ENCODE data around the gene SNX25.
"Not testable (repeated sequence)": the region's sequence is repeated elsewhere in the genome, so short reads cannot be mapped to it uniquely, and the experiment has no call there.

SNX25 gene

DNA sequence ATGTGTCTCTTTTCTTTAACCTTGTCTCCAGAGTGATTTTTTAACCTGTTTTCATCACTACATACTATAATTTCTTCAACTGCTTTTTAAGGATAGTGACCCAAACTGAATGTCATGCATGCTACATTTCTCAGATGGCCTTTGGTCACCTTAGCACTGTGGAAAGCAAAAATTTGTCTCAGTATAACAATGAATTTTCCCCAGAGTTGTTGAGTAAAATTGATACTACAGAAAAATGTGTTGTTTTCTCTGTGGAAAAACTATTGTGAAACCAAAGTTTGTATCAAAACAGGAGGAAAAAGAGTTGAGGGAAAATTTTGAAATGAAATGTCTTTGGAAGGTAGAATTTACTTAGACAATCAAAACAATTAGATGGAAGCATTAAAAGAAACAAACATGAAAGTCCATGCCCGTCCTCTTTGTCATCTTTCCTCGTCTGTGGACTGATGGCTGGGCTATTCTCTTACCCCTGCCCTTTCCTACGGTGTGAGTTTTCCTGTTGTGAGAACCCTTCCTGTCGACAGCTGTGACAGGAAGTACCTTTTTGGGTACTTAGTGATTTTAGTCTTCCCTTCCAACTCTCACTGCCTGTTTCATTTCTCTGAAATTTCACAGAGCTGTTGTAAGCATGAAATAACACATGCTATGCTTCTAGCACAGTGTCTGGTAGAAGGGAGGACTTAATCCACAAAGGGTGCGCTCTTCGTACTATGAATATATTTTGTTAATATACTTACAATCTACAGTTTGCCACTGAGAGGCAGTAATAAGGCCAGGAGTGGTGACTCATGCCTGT is 135.5 kb downstream of the SNX25 start:
- DNase-seq (ENCODE audit: low spot score), result no peak

DNA sequence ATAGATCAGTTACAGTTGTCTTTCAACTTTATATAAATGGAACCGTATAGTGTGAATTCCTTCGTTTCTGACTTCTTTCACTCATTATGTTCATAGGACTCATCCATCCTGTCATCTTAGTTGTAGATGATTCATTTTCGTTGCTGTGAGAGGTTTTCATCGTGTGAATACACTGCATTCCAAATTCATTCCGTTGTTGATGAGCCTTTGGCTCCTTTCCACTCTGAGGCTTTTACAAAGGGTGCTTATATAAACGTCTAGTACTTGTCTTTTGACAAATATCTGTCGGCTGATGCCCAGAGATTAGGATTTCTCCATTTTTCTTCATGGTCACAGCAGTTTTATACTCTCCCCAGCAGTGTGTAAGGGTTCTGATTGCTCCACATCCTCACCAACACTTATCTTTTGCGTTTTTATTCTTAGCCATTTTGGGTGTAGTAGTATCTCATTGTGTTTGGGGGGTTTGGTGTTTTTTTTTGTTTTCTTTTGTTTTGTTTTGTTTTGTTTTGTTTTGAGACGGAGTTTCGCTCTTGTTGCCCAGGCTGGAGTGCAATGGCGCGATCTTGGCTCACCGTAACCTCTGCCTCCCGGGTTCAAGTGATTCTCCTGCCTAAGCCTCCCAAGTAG is 137.7 kb downstream of the SNX25 start:
- peak; percentile 6 for DNase-seq (ENCODE audit: low spot score)

- no peak for DNase-seq (ENCODE audit: low spot score)
These were observed 142.3 kb downstream of the SNX25 start for GRCh38 chr4:185351691-185352090.

GRCh38 chr4:185352202-185352601 is 142.8 kb downstream of the SNX25 start:
- no peak for DNase-seq (ENCODE audit: low spot score)

DNA sequence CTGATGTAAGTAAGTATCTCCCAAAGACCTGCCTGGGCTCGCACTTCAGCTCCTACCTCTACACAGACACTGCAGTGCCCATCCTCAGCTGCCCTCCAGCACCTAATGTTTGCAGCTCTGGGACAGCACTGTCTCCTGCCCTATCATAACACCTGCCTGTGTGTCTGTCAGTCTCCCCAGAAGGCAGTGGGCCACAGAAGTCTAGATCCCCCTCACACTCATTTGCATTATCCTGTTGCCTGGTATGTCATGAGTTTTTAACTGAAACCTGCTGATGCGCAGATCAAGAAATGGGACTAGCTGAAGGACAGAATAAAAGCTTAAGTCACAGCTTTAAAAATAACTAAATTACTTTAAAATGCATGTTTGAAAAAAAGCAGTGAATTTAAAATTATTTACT is 143.3 kb downstream of the SNX25 start:
- no peak for DNase-seq (ENCODE audit: low spot score)

DNA sequence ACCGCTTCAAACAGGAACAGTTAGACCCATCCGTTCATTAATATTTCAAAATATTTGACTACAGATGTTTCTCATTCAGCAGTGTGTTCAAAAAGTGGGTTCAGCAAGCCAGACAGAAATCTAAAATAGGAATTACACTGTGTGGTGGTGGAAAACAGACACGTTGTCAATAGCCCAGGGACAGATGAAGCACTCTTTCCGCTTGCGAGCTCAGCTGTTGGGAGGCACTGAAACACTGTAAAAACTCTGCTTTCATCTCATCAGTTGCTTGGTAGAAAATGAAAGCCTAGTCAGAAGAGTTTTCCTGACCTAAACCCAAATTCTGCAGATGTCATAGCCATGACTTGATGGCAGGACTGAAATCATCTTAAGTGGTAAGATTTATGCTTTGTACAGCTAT is 147.8 kb downstream of the SNX25 start:
- DNase-seq (ENCODE audit: low spot score), result peak; percentile 11

DNA sequence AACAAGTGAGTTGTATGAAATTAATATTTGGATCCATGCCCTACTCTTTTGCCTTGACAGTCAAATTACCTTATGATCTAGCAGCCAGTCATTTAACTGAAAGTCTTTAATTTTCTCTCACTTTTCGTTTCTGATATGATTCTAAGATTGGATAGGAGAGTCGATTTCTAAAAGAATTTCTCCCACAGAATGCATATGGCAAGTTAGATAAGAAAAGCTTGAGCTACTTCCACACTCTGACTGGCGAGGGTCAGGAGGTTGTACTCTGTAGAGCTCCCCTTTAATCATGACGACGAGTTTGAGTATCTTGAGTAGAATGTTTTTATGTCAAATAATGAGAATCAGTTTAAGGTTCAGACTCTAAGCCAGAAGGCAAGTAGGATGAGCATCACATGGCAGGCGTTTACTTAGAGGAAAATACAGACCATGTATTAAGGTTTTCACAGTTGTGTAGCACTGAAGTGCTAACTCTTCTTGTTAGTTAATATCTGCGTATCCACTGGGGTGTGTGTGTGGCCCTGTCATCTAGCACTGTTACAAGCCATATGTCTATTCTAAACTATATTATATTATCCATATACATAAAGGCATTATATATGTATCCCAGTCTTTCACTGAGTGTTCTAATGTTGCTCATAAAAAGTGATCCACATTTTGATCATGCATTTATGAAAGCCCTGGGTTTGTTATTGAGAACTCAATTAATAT is 148.5 kb downstream of the SNX25 start:
- DNase-seq (ENCODE audit: low spot score), result no peak

DNA sequence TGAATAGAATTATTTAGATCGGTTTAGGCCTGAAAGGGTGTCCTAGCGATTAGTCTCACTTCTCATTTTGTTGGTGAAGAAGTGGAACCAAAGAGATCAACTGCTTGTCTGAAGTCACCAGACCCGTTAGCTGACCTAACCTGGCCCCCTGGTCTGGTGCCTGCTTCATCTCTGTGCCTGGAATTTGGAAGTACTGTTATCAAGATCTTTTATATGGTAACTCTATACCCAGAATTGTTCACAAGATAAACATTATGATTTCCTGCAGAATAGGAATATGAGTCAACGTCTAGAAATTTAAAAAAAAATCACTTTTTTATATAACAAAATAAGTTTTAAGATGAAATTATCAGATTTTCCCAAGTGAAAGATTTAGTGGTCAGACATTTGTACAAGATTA is 149.1 kb downstream of the SNX25 start:
- DNase-seq (ENCODE audit: low spot score), result peak; percentile 6

DNA sequence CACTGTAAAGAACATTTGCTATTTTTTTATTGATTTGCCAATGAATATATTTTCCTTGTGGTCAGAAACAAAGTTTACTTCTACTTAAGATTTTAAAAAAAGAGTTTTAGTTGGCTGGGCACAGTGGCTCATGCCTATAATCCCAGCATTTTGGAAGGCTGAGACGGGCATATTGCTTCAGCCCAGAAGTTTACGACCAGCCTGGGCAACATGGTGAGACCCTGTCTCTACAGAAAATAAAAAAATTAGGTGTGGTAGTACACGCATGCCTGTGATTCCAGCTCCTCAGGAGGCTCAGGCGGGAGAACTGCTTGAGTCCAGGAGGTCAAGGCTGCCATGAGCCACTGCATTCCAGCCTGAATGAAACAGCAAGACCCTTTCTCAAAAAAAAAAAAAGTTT is 149.6 kb downstream of the SNX25 start:
- DNase-seq (ENCODE audit: low spot score), result no peak

- DNase-seq (ENCODE audit: low spot score), result no peak
These were observed 150.5 kb downstream of the SNX25 start for GRCh38 chr4:185359767-185360446.

- no peak for DNase-seq (ENCODE audit: low spot score)
These were observed 152.5 kb downstream of the SNX25 start for GRCh38 chr4:185361872-185362271.

DNA sequence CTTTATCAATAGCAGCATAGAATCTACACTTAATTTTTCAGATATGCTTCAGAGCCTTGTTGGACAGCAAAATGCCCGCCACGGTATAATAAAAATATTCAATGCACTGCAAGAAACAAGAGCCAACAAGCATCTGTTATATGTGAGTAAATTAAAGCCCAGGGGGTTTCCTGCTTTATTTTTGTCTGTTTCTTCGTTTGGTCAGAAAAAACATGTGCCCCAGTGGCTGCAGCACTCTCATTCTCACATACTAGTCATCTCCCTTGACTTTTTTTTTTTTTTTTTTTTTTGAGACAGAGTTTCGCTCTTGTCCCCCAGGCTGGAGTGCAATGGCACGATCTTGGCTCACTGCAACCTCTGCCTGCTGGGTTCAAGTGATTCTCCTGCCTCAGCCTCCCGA is 153.2 kb downstream of the SNX25 start:
- not testable (repeated sequence) for DNase-seq (ENCODE audit: low spot score)

DNA sequence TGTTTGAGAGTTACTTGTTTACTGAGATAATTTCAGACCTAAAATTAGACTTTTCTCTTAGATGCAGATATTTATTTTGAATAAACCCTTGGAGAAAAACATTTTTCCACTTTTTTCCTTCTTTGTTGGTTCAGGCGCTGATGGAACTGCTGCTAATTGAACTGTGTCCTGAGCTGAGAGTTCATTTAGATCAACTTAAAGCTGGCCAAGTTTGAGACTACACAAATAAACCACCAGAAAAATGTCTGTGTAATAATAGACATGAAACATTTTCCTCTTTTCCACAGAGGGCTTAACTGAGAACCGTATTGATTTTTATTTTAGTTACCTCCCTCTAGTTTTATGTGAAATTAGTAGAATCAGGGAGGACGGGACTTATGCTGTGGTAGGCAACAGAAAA is 153.9 kb downstream of the SNX25 start:
- DNase-seq (ENCODE audit: low spot score), result no peak

GRCh38 chr4:185364886-185365285 is 155.5 kb downstream of the SNX25 start:
- no peak for DNase-seq (ENCODE audit: low spot score)

DNA sequence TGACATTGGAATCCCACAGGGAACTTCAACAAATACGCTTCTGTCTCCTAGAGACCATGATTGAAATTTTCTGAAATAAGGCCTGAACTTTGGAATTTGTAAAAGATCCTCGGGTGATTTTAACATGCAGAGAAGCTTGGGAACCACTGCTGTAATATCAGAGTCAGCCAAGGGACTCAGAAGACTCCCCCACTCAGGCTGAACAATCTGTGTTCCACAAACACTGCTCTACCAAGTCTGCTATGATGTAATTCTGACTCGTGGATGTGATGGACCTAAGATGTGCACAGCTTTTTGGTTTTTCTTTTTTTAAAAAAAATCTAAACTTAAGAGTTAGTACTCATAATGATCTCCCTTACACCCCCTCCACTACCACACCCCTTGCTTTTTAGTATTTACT is 160.3 kb downstream of the SNX25 start:
- no peak for DNase-seq (ENCODE audit: low spot score)

DNA sequence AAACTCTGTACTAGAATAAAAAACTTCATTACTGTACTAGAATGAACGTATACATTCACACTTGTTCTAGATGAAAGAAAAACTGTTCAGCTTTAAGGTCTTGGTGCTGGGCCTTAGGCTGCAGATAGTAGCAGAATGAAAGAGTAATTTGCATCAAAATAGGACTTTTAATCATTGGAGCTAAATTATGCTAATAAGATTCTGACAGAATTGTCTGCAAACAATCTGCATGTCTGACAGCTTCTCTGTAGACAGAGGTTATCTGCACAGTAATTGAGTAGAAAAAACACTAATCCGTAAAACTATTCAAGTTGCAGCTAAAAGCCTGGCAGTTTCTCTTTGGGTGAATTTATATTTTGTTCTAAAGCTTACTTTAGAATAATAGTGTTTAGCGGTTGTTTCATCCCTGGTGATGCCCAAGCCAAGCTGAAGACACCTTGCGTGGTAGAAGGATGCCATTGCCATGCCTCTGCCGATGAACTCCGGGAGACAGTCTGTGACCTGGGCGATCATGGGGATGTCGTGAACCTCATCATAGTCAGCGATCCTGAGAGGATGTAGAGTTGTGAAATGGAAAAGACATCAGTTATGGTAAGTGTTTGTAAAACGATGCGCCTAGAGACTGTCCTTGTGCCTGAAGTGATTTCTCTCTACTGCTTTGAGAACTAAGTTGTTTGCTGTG is 161.0 kb downstream of the SNX25 start:
- DNase-seq (ENCODE audit: low spot score), result no peak

DNA sequence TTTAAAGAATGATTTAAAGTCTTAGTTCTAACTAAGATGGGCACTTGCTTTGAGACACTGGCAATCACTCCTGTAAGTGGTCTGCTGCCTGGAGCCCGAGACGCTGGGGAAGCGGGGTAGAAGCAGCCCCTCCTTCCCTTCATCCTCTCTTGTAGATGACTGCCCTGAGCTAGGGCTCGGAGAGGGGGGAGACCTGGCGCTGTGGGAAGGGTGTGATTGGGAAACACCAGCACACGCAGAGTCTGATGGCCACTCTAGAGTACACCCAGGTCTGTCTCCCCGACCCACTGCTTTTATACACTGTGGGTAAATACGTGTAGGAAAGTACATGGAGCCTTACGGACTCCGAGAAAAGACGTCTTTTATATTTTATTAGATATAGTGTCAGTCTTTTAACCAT is 162.3 kb downstream of the SNX25 start:
- DNase-seq (ENCODE audit: low spot score), result no peak

DNA sequence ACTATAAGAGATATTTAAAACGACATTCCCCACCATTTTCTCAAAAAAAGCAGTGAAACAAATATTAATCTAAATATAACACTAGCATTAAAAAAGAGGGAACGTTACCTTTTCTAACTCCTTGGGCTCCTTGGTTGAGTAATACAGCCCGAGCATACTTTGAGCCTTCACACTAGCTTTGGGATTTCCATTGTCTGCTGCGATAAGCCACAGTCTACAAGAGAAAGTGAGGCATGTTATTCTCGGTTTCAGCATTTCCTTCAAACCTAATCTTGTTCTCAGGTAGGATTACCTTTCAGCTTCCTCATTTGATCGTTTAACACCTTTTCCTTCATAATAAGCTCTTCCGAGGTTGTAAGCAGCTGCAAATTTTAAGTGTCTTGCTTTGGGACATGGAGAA is 164.6 kb downstream of the SNX25 start:
- DNase-seq (ENCODE audit: low spot score), result no peak

DNA sequence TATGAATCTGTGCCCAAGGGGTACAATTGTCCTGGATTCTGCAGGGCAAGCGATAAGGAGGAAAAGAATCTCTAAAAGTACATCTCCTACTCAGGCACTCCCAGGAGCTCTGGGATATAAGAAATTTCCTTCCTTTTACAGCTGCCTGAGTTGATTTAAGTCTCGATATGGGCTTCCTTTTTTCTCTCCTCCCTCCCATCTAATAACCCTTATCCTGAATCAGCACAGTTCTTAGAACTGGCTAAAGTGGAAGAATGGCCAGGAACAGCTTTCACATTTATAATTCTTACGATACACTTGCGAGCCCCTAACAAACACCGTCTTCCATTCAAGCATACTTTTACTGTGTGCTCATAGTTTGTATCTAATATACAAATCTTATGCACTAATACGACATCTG is 165.2 kb downstream of the SNX25 start:
- no peak for DNase-seq (ENCODE audit: low spot score)

- no peak for DNase-seq (ENCODE audit: low spot score)
These were observed 168.9 kb downstream of the SNX25 start for GRCh38 chr4:185378264-185378663.

DNA sequence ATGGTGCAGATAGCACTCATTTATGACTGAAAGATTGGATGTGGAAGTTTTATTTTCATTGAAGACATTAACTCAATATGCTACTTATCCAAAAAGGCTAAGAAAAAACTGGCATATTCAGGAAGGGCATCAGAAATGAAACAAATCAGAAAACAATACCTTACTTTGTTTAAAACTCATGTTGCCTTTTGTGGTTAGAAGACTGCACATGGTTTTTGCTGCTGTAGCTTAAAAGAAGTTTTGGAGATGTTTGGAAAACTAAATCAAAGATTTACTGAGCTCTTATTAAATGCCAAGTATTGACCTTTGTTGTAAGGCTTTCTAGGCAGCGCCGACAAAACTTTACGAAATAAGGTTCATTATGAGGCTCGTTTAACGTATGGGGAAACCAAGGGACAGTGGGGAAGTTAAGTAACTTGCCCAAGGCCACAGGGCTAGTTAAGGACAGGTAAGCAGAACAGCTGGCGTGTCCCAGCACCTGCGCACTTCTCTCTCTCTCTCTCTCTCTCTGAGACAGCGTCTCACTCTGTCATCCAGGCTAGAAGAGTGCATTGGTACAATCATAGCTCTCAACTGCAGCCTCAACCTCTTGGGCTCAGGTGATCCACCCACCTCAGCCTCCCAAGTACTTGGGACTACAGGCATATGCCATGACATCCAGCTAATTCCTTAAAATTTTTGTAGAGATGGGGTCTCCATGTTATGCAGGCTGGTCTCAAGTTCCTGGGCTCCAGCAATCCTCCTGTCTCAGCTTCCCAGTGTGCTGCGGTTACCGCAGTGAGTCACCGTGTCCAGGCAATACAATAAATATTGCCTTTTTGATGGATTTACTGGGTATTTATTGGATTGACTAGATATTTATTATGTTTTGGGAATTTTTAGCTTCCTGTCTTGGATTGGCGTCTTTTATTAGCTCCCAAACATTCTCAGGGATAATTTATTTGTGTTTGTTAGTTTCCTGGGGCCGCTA is 170.2 kb downstream of the SNX25 start:
- DNase-seq (ENCODE audit: low spot score), result no peak
